ENCODE measurements around the gene STARD9. TPM values are rescaled to one million over a fixed set of nuclear protein-coding genes. Genes with fewer than 3 reads are reported as not detected.

The STARD9 gene
- total and polyA plus RNA-seq, 2 experiments from 2014 or later: 1.8 to 6.2 TPM

- no peak for TF ChIP-seq CTCF (conservative IDR thresholded peaks at IDR 0.05; ENCODE audit: low read depth in 2 of 2)
- no peak for TF ChIP-seq POLR2AphosphoS5 (IDR thresholded peaks at IDR 0.05; ENCODE audit: low read depth)
- TF ChIP-seq ZNF331 (CRISPR knock-in tag; IDR thresholded peaks at IDR 0.05; ENCODE audit: low read depth): no peak
- TF ChIP-seq STAT1 (IDR thresholded peaks at IDR 0.05; ENCODE audit: unreplicated experiment): no peak
Measured at GRCh38 chr15:42602501-42602900, 27.1 kb downstream of the STARD9 start (continued).

GRCh38 chr15:42603978-42604377, 28.6 kb downstream of the STARD9 start:
- H3K27ac Mint-ChIP-seq: no peak overlapping the region
- TF ChIP-seq REST (IDR thresholded peaks at IDR 0.05; ENCODE audit: unreplicated experiment): no peak
- TF ChIP-seq ETS1 (IDR thresholded peaks at IDR 0.05): no peak
- H3K4me1 ChIP-seq (ENCODE audit: insufficient read depth): no peaks in the 10 kb centered on the region

More at GRCh38 chr15:42603978-42604377, 28.6 kb downstream of the STARD9 start:
- Histone ChIP-seq H4K20me1 (replicated peaks; ENCODE audit: insufficient read depth) (no peaks in the 10 kb centered on the region; the same call in 1 of the 2 replicates), H3K4me2 (no peak overlapping the region), H3K27ac (ENCODE audit: low read depth) (no peak overlapping the region), H3K79me2 (replicated peaks; ENCODE audit: insufficient read depth) (no peaks in the 10 kb centered on the region), H3F3A (replicated peaks; ENCODE audit: low read depth) (no peaks in the 10 kb centered on the region), H3K36me3 (ENCODE audit: insufficient read depth) (0 out of 2 replicates have a peak, but pooled peaks cover 6% of the 10 kb centered on the region), H3K27me3 (ENCODE audit: insufficient read depth) (no peaks in the 10 kb centered on the region), H2AFZ (no peak overlapping the region), H3K9me2 (ENCODE audit: insufficient read depth) (no peaks in the 10 kb centered on the region; the same call in 1 of the 2 replicates), H3K4me3 (no peak overlapping the region)
- Mint-ChIP-seq H3K4me3 (no peak overlapping the region), H3K9me3 (peaks cover 13% of the 10 kb centered on the region; the same call in 2 of the 3 replicates), H3K27me3 (ENCODE audit: insufficient read depth, low read depth, poor library complexity) (peaks cover 1% of the 10 kb centered on the region), H3K36me3 (ENCODE audit: low read depth) (peaks cover 14% of the 10 kb centered on the region), H3K4me1 (peaks cover 2% of the 10 kb centered on the region; the same call in 1 of the 3 replicates)
- ATAC-seq: no peak
- DNase-seq (ENCODE audit: low spot score): no peak

All from GM23338 (cell line).